SK-N-MC (cell line): ENCODE results near the gene DDX18.

ENCODE experiments used
- EZH2 ChIP-seq: fragments of 200-600 bp; sonication (generic); IDR thresholded peaks from one replicate; pipeline ENCODE4 v1.6.1; 2017; ENCODE audit warnings: antibody characterized with exemption
- POLR2AphosphoS5 ChIP-seq: IDR thresholded peaks from 2 replicates; pipeline ENCODE4 v1.6.1; 2012; ENCODE audit warnings: mild to moderate bottlenecking, low read depth, low read length, borderline replicate concordance

DNA sequence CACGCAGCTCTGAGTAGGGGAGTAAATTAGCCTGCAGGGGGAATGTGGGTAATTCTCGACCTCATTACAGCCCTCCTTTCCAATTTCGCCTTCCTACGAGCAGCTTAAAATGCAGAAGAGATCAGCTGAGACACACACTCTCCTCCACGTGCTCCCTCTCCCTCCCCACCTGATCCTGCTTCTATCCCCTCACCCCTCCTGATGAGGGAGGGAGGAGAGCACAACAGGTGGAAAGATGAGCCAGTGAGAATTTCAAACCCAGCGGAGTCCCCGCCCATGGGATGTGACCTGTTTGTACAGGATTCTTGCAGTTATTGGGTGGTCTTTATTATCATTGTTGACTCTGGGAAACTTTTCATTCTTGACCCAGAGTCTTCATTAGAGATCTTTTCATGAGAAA is 35.5 kb downstream of the DDX18 start:
- TF ChIP-seq POLR2AphosphoS5 (no peak), EZH2 (no peak)
